ENCODE results near the gene DHX29. TPM values are rescaled to one million over a fixed set of nuclear protein-coding genes. Genes with fewer than 3 reads are reported as not detected.

The DHX29 gene
- total and polyA plus RNA-seq, 4 donors: 9.9 to 27.0 (median 21.8) TPM

GRCh38 chr5:55211184-55211874, 96.2 kb downstream of the DHX29 start:
- H3K4me1 ChIP-seq (ENCODE audit: control insufficient read depth in 1 of 2, insufficient read depth in 2 of 2, low read length in 2 of 2): no peaks in the 10 kb centered on the region
- intact Hi-C loops (cut with DNase I): no loop called here

More at GRCh38 chr5:55211184-55211874, 96.2 kb downstream of the DHX29 start:
- no peaks in the 10 kb centered on the region for H3K9me3 ChIP-seq (ENCODE audit: control insufficient read depth, low read length)
- H3K27me3 ChIP-seq (ENCODE audit: control insufficient read depth in 1 of 2, insufficient read depth in 2 of 2, low read length in 1 of 2): no peaks in the 10 kb centered on the region
- DNase-seq (no peak), ATAC-seq (ENCODE audit: low FRiP score) (no peak)
- no peak overlapping the region for H3K4me3 ChIP-seq (ENCODE audit: low read length in 2 of 2)
- no peaks in the 10 kb centered on the region for H3K36me3 ChIP-seq (ENCODE audit: control insufficient read depth in 1 of 2, insufficient read depth in 2 of 2, low read length in 1 of 2)
- 79 to 89% methylated on average over 2 of the region's 2 CpGs for WGBS, 2 donors
- H3K27ac ChIP-seq (ENCODE audit: low read depth in 1 of 2, low read length in 2 of 2): no peak overlapping the region

Other genes with a start within 250 kb of the DHX29 start
- gene GZMA, start 205.0 kb downstream of the DHX29 start, total RNA-seq: 1 to 10 TPM; 1.1 to 5.4 TPM
- gene GZMA, start 205.0 kb downstream of the DHX29 start, polyA plus RNA-seq: 10 to 100 TPM in 1 of 2 donors, under 1 TPM in 1; 0.59 to 13.4 TPM
- 10 to 100 TPM; 29.8 to 49.8 TPM for gene GPX8, start 147.5 kb downstream of the DHX29 start, total RNA-seq
- gene GPX8, start 147.5 kb downstream of the DHX29 start, polyA plus RNA-seq: 10 to 100 TPM; 26.2 to 34.3 TPM
- gene CDC20B, start 134.5 kb downstream of the DHX29 start, total RNA-seq: not detected
- not detected for gene CDC20B, start 134.5 kb downstream of the DHX29 start, polyA plus RNA-seq
- under 1 TPM in 1 of 2 donors, not detected in 1; 0.26 TPM for gene MCIDAS, start 80.4 kb downstream of the DHX29 start, total RNA-seq
- gene MCIDAS, start 80.4 kb downstream of the DHX29 start, polyA plus RNA-seq: not detected
- gene CCNO, start 74.1 kb downstream of the DHX29 start, total RNA-seq: 1 to 10 TPM in 1 of 2 donors, under 1 TPM in 1; 0.54 to 1.3 TPM
- 10 to 100 TPM in 1 of 2 donors, under 1 TPM in 1; 0.88 to 10.1 TPM for gene CCNO, start 74.1 kb downstream of the DHX29 start, polyA plus RNA-seq
- 10 to 100 TPM; 74.8 to 88.4 TPM for gene MTREX, start 295 bp upstream of the DHX29 start, total RNA-seq
- 10 to 100 TPM; 13.0 to 28.0 TPM for gene MTREX, start 295 bp upstream of the DHX29 start, polyA plus RNA-seq
- gene PLPP1, start 227.3 kb upstream of the DHX29 start, total RNA-seq: 100 to 1,000 TPM; 127 to 214 TPM
- gene PLPP1, start 227.3 kb upstream of the DHX29 start, polyA plus RNA-seq: 100 to 1,000 TPM; 104 to 535 TPM

Data from aorta (tissue), 5 donors.